AG09309 (cell line): ENCODE data around the gene PTPRN2.
"Not testable (repeated sequence)": the region's sequence is repeated elsewhere in the genome, so short reads cannot be mapped to it uniquely, and the experiment has no call there.

Experiments
- DNase-seq: peaks from one replicate; pipeline ENCODE4 v3.0.0-alpha.2; 2010; ENCODE audit warnings: low read depth
- H3K4me3 ChIP-seq: 2 replicates; pipeline ENCODE4 v1.5.1; 2011; ENCODE audit warnings: mild to moderate bottlenecking, low read depth, low read length, moderate library complexity; ENCODE audit not compliant: control insufficient read depth
- TF ChIP-seq, protein P1 (sequence below): IDR thresholded peaks from 2 replicates; pipeline ENCODE4 v1.5.1; 2011; ENCODE audit warnings: mild to moderate bottlenecking, low read depth, low read length, inconsistent platforms; ENCODE audit not compliant: insufficient read depth, control insufficient read depth; ENCODE audit errors: missing control alignments

Gene PTPRN2

DNA sequence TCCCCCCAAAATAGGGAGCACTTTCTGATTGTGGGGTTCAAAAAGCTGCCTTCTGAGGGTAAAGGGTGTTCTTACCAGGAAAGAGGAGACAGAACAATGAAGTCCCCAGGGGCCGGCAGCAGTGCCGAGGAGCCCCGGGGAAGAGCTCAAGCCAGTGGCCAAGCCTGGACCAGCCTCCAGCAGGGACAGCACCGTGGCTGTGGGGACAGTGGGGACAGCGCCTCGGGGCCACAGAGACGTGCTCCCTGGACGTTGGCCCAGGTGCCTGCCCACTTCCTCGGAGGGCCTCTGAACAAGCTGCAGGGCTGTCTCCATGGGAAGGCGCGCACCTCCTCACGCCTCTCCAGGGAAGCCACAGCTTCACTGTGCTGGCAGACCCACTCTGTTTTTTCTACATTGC, 312.6 kb downstream of the PTPRN2 start:
- TF ChIP-seq, protein P1, sequence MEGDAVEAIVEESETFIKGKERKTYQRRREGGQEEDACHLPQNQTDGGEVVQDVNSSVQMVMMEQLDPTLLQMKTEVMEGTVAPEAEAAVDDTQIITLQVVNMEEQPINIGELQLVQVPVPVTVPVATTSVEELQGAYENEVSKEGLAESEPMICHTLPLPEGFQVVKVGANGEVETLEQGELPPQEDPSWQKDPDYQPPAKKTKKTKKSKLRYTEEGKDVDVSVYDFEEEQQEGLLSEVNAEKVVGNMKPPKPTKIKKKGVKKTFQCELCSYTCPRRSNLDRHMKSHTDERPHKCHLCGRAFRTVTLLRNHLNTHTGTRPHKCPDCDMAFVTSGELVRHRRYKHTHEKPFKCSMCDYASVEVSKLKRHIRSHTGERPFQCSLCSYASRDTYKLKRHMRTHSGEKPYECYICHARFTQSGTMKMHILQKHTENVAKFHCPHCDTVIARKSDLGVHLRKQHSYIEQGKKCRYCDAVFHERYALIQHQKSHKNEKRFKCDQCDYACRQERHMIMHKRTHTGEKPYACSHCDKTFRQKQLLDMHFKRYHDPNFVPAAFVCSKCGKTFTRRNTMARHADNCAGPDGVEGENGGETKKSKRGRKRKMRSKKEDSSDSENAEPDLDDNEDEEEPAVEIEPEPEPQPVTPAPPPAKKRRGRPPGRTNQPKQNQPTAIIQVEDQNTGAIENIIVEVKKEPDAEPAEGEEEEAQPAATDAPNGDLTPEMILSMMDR, result no peak
- H3K4me3 ChIP-seq, result no peak overlapping the region
- no peak for DNase-seq

DNA sequence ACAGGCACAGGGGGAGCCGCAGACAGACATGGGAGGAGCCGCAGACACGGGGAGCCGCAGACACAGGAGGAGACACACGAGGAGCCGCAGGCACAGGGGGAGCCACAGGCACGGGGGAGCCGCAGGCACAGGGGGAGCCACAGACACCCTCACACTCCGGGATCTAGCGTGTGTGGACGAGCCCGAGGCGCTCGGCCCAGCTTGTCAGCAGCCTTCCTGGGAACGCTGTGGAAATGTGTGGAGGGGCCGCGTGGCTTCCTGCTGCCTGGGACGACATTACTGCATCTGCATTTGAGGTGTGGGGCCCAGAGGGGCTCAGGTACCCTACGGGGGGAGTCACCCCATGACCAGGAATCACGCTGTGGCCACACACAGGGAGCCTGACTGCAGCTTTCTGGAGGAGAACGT, 313.2 kb downstream of the PTPRN2 start:
- no peak overlapping the region for H3K4me3 ChIP-seq
- TF ChIP-seq, protein P1, result no peak
- no peak for DNase-seq

DNA sequence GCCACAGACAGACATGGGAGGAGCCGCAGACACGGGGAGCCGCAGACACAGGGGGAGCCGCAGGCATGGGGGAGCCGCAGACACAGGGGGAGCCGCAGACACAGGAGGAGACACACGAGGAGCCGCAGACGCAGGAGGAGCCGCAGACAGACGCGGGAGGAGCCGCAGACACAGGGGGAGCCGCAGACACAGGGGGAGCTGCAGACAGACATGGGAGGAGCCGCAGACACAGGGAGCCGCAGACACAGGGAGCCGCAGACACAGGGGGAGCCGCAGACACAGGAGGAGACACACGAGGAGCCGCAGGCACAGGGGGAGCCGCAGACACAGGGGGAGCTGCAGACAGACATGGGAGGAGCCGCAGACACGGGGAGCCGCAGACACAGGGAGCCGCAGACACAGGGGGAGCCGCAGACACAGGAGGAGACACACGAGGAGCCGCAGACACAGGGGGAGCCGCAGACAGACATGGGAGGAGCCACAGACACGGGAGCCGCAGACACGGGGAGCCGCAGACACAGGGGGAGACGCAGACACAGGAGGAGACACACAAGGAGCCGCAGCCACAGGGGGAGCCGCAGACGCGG, 313.8 kb downstream of the PTPRN2 start:
- not testable (repeated sequence) for DNase-seq, H3K4me3 ChIP-seq

DNA sequence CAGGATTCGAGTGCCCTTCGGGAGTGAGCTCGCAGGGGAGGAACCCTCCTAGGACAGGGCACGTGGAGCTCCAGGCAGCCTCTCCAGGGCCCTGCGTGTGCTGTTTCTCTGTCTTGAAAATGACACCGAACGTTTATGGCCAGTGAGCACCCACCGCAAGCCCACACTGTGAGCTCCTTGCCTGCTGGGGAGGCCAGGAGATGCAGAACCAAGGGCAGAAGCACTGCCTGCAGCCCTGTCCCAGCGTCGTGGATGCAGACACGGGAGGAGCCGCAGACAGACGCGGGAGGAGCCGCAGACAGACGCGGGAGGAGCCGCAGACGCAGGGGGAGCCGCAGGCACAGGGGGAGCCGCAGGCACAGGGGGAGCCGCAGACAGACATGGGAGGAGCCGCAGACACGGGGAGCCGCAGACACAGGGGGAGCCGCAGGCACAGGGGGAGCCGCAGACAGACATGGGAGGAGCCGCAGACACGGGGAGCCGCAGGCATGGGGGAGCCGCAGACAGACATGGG, 314.4 kb downstream of the PTPRN2 start:
- TF ChIP-seq, protein P1, result no peak
- H3K4me3 ChIP-seq, result no peak overlapping the region
- DNase-seq, result no peak

DNA sequence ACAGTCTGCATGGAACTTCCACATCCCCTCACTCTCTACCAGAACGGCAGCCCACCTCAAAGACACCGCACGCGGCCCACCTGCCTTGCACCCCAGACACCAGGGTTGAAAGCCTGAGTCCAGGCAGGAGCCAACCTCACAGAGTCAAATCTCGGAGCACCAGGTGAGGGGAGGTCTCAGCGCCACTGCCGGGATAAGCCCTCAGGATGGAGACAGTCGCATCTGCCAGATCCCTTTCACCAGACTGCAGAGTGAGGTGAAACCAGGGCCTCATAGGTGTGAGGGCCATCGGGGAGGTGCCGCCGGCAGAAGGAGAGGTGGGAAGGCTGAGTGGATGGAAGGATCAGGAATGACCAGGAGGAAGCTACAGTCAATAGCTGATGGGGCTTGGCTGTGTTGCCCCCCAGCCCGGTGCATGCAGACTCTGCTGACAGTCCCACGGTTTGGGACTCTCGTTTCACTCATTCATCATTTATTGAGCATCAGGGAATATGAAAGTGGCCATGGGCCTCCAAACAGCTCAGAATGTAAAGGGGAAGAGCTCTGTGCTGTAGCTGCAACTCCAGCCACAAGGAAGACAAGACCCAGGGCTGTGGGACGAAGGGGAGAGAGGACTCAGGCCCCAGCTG, 315.0 kb downstream of the PTPRN2 start:
- H3K4me3 ChIP-seq, result no peak overlapping the region
- no peak for DNase-seq
- TF ChIP-seq, protein P1, result no peak

DNA sequence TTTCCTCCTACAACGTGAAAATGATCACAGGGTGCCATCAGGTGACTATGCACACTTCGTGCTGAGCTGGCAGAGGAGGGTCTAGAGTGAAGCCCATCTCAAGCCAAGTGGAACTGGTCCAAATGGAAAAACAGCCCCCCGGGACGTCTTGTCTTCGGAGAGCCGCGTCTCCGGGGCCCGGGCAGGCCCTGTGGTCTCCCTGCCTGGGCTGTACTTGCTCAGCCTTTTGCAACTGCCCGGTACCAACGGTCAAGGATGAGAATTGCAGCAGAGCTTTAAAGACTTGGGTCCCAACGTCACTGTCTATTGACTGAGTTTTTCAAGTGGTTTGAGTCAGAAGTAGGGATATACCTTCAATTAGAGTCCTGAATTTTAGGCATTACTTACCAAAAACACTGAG, 315.5 kb downstream of the PTPRN2 start:
- H3K4me3 ChIP-seq, result no peak overlapping the region
- TF ChIP-seq, protein P1, result no peak
- DNase-seq, result no peak

DNA sequence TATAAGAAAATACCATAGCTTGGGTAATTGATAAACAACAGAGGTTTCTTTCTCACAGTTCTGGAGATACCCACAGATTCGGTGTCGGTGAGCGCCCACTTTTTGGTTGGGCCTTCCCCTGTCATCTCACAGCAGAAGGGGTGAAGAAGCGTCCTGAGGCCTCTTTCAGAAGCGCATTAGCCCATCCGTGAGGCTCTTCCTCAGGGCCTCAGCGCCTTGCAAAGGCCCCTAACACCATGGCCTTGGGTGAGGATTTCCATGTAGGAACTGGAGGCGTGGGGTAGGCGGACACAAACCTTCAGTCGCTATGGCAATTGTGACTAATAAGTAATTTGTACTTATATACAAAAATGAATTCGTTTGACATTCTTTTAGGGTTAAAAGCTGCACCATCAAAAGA, 316.0 kb downstream of the PTPRN2 start:
- TF ChIP-seq, protein P1, result no peak
- no peak overlapping the region for H3K4me3 ChIP-seq

More for the DNA sequence above, 316.0 kb downstream of the PTPRN2 start:
- no peak for DNase-seq
